ENCODE results near the gene RBM20.
"Not testable (repeated sequence)": the region's sequence is repeated elsewhere in the genome, so short reads cannot be mapped to it uniquely, and the experiment has no call there.

RBM20 gene

GRCh38 chr10:110764378-110764777 is 120.2 kb downstream of the RBM20 start:
- DNase-seq (ENCODE audit: low read depth), result no peak

GRCh38 chr10:110764793-110765512 is 120.8 kb downstream of the RBM20 start:
- no peak for DNase-seq (ENCODE audit: low read depth)

- DNase-seq (ENCODE audit: low read depth), result no peak
These were observed 121.6 kb downstream of the RBM20 start for GRCh38 chr10:110765513-110766319.

GRCh38 chr10:110767601-110768000 is 123.5 kb downstream of the RBM20 start:
- not testable (repeated sequence) for DNase-seq (ENCODE audit: low read depth)

GRCh38 chr10:110770243-110770642 is 126.1 kb downstream of the RBM20 start:
- no peak for DNase-seq (ENCODE audit: low read depth)

- no peak for DNase-seq (ENCODE audit: low read depth)
These were observed 127.3 kb downstream of the RBM20 start for GRCh38 chr10:110771486-110771885.

- DNase-seq (ENCODE audit: low read depth), result no peak
These were observed 127.9 kb downstream of the RBM20 start for GRCh38 chr10:110771991-110772390.

- DNase-seq (ENCODE audit: low read depth), result no peak
These were observed 128.4 kb downstream of the RBM20 start for GRCh38 chr10:110772454-110773025.

GRCh38 chr10:110773693-110774068 is 129.5 kb downstream of the RBM20 start:
- DNase-seq (ENCODE audit: low read depth), result no peak

- peak; percentile 79 for DNase-seq (ENCODE audit: low read depth)
These were observed 130.2 kb downstream of the RBM20 start for GRCh38 chr10:110774069-110775019.

- DNase-seq (ENCODE audit: low read depth), result no peak
These were observed 130.9 kb downstream of the RBM20 start for GRCh38 chr10:110775020-110775375.

GRCh38 chr10:110775406-110775805 is 131.3 kb downstream of the RBM20 start:
- DNase-seq (ENCODE audit: low read depth), result no peak

GRCh38 chr10:110777017-110777416 is 132.9 kb downstream of the RBM20 start:
- no peak for DNase-seq (ENCODE audit: low read depth)

GRCh38 chr10:110777661-110778060 is 133.5 kb downstream of the RBM20 start:
- no peak for DNase-seq (ENCODE audit: low read depth)

GRCh38 chr10:110778211-110778610 is 134.1 kb downstream of the RBM20 start:
- DNase-seq (ENCODE audit: low read depth), result no peak

- no peak for DNase-seq (ENCODE audit: low read depth)
These were observed 135.4 kb downstream of the RBM20 start for GRCh38 chr10:110779489-110779888.

GRCh38 chr10:110780704-110781103 is 136.6 kb downstream of the RBM20 start:
- DNase-seq (ENCODE audit: low read depth), result no peak

- DNase-seq (ENCODE audit: low read depth), result no peak
These were observed 137.0 kb downstream of the RBM20 start for GRCh38 chr10:110781139-110781538.

- no peak for DNase-seq (ENCODE audit: low read depth)
These were observed 138.5 kb downstream of the RBM20 start for GRCh38 chr10:110782616-110783015.

- DNase-seq (ENCODE audit: low read depth), result no peak
These were observed 139.5 kb downstream of the RBM20 start for GRCh38 chr10:110783509-110784107.

- DNase-seq (ENCODE audit: low read depth), result no peak
These were observed 140.1 kb downstream of the RBM20 start for GRCh38 chr10:110784198-110784597.

- DNase-seq (ENCODE audit: low read depth), result no peak
These were observed 142.0 kb downstream of the RBM20 start for GRCh38 chr10:110786172-110786571.

Data from stromal cell of bone marrow (primary cell).